Amniotic stem cell (primary cell): ENCODE measurements around the gene NKX1-1.
"Not testable (repeated sequence)": the region's sequence is repeated elsewhere in the genome, so short reads cannot be mapped to it uniquely, and the experiment has no call there.

Experiments used
- DNase-seq: peaks from one replicate; lab custom pipeline; 2025; lab: John Stamatoyannopoulos, UW

Gene NKX1-1

DNA sequence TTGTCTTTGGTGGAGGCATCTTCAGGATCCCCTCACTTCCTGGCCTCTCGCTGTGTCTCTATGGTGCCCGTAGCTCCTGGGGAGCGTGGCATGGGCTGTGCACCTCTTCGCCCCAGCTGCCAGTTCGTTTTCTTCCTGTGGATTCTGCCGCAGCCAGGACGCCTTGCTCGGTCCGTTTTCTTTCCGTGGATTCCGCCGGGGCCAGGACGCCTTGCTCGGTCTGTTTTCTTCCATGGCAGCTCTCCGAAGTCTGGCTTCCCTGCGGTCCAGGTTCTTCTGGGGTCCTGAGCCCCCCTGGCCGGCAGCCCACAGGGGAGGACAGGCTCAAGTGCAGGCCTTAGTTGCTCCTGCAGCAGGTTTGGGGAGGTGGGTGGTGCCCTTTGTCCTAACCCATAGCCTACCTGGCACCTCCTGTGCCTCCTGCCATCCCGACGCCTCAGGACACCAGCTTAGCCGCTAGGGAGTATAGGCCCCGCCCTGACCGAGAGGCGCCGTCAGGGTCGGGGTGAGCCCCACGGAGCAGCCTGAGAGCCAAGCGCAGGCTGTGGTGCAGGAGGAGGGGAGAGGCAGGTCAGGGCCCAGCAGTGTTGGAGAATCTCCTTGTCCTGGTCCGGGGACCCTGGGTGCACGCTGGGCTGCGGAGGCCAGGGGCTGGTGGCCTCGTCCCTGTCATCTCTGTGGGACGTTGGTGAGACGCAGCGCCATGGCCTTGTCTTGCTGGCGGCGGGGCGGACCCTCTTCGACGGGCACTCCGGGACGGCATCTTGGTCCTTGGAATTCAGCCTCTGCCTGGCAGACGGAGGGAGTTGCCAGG is 32.1 kb downstream of the NKX1-1 start:
- DNase-seq = no peak

DNA sequence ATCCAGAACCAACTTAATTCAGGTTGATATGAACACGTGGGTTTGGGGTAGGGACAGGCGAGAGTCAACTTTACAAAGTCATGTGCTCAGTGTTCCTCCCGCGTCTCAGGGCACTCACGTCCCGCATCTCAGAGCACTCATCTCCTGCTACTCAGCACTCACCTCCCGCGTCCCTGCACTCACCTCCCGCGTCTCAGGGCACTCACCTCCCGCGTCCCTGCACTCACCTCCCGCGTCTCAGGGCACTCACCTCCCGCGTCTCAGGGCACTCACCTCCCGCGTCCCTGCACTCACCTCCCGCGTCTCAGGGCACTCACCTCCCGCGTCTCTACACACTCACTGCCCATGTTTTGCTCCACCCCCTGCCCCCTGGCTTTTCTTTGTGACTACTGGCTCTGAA is 33.7 kb downstream of the NKX1-1 start:
- not testable (repeated sequence) for DNase-seq

DNA sequence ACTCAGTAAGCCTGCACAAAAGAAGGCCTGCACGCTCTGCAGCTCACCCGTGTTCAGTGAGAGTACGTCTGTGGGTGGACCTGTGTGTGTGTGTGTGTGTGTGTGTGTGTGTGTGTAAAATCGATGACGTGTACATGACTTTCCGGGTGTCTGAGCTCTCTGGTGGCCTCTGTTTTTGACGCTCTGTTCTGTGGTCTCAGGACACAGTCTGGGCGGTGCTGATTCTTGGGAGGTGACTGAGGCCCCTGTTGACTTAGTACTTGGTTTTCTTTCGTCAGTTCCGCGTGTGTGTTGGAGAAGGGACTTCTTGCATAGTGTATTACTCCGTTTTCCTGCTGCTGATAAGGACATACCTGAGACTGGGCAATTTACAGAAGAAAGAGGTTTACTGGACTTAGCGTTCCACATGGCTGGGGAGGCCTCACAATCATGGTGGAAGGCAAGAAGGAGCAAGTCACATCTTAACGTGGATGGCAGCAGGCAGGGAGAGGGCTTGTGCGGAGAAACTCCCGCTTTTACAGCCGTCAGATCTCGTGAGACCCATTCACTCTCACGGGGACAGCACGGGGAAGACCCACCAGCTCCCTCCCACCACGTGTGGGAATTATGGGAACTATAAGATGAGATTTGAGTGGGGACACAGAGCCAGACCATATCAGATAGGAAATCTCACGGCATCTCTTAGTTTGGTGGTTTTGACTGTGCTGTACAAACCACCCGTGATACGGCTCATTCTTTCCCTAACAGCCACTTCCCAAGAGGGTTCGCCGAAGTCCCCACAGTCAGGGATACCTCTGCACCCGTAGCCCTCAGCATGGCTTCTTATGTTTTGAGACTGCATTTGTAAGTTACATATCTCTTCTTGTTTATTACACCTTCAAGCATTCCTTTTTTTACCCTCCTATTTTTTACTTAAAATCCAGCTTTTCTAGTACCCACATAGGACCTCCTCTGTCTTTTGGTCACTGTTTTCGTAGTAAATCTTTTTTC is 34.8 kb downstream of the NKX1-1 start:
- DNase-seq = no peak

DNA sequence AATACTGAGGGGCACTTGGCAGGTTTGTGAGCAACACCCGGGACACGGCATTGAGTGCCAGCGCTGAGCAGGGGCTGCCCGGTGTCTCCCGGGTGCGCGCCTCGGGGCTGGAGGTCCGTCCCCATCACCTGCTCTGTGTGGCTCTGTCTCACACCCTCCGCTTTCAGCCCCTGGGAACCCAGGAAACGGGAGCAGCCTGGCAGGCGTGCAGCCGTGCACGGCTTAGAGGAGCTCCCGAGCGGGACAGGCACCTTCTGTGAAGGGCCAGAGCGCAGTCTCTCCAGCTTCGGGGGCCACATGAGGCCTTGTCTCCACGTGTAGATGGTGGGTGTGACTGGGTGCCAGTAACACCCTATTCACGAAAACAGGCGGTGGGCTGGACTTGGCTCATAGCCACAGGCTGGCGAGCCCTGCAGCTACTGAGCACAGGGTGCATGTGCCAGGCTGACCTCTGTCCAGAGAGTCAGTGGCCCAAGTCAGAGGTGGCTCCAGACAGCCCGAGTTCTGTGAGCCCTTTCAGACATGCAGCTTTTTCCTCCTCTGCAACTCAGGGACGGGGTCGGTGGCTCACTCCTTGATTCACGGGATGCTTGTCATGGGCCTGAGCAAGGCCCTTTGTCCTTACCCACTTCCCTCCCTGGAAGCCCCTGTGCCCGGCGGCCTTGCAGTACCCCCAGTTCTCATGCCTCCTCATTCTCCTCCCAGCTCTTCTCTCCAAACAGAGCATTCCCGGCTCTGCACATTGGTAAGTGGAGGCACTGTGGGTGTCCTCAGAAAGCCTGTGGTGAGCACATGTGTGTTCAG is 35.7 kb downstream of the NKX1-1 start:
- no peak for DNase-seq

DNA sequence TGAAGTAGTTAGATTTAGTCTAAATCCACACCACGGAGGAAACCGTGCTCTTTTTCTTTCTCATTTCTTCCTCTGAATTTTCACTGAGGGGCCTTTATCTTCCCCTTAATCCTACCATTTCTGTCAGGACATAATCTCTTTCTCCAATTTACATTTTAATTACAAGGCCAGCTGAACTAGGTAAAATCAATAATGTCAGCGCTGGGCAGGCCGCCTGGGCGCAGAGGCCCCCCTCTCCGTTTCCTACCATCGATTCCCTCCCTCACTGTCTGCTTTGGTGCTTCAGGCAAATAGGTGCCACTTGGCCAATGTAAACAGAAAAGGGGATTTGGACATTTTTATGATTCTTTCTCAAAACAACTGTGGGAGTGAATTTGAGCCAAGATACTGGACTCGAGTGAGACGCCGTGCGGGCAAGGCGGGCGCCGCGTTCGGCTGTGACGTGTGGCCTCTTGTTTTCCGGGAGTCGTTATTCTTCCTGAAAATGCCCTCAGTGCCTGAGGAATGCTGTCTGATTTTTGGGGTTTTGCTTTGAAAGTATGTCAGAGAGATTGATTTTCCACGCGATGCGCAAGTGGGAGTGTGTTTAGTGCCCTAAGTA is 36.7 kb downstream of the NKX1-1 start:
- DNase-seq = no peak

DNA sequence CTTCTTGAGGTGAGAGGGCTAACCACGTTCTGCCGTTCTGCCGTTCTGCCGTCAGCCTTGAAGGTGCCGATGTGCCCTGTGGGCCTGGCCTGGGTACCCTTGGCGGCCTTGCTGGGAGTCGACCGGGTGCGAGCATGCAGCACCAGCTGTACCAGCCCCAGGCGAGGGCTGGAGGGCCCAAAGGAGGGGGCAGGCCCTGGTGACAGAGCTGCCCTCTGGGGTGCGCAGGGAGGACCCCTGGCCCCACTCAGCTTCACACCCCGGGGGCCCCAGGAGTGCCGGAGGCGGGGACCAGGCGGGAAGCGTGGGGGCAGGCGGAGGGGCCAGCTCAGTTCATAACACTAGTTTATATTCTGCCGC is 37.2 kb downstream of the NKX1-1 start:
- no peak for DNase-seq

DNA sequence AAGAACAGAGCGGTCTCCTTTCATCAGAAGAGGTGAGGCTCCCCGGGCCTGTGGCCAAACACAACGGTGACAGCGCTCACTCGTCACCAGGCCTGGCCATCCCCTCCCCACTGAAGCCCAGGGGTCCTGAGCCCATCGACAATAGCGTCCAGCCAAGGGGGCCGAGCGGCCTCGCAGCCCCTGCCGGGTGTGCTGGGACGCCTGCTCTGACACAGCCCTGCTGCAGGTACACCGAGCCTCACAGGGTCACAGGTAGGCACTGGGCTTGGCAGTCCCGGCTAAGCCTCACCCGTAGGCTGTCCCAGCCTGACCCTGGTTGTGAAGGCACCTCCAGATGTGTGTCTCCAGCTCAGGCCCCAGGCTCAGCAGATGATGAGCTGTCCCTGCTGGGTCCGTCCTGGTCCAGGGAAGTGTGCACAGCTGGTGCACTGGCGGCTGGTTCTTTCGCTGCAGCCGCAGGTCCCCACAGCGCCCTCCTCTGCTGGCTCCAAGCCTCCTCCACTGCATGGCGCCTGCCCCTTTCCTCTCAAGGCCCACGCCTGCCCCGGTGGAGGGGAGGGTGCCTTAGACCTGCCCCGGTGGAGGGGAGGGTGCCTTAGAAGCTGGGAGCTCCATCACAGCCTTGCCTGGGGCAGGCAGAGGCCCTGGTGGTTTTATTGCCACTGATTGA is 37.7 kb downstream of the NKX1-1 start:
- DNase-seq = no peak

DNA sequence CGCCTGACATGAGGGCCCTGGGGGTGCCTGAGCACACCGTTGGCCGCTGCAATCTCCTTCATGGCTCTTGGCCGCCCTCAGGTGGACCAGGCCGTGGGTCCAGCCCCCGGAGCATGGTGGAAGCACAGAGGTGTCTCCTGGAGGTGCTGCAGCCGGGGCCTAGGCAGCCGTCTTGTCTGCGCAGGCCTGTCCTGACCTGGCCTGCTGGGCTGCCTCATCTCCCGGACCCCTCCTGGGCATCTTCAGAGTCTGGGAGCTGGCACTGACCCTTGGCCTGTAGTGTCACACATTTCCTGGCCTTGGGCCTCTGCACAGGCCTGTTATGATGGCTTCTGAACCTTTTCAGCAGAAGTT is 38.3 kb downstream of the NKX1-1 start:
- DNase-seq = no peak

DNA sequence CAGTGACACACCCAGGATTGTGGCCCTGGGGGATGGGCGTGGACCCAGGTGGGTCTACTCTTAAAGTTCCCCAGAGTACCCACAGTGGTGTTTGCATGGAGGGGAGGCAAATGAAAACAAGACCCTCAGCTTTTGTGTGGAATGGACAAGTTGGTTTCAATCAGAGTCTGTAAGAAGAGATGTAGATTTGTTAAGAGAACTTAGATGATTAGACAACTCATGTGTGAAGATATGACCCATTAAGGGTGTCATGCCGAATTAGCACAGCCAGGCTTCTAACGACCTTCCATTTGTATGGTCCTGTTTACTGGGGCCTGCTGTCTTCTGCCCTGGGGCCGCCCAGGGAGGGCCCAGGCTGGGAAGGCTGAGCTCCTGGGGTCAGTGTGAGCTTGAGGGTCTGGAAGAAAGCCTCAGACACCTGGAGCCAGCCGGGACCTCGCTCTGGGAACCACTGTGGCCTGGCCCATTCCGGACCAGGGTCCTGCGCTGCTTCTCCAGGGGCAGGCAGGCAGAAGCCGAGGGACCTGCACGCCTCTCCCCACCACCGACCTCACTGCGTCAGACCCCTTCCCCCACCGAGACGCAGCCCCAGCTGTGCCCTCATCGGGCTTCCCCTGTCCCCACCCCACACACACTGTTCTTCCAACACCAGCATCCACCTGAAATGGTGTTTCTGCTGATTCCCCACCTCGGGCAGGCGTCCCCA is 38.9 kb downstream of the NKX1-1 start:
- no peak for DNase-seq

DNA sequence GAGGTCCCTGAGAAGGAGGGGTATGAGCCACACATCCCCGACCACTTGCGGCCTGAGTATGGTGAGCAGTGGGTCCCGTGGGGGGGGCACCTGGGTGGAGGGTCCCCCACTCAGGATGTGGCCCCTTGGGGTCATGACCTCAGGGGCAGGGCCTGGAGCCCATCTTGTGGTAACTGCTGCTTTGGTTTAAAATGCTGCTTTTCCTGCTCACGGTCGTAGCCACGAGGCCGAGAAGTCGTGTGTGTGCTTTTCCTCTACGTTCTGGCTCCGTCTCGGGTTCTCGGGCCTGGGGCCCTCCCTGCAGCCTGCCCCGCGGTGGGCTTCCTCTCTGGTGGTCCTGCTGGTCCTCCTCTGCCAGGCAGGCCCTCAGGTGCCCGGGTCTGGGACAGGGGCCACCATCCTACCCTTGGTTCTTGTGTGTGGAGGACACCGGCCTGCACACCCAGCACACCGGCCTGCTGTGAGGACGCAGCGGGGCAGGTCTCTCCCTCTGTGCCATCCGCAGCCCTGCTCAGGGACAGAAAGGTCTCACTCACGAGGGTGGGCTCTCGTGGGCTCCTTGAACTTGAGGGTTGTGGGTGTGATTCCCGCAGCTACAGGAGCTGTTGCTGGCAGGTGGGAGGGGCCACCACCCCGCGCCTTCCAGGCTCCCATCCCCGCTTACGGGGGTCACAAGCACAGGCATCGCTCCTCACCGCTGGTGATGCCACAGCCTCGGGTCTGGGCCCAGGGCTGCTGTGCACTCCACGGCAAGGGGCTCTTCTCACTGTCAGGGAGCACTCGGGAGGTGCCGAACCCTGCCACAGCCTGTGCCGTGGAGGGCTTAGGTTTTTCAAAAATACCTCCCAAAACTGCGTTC is 39.6 kb downstream of the NKX1-1 start:
- DNase-seq = no peak

DNA sequence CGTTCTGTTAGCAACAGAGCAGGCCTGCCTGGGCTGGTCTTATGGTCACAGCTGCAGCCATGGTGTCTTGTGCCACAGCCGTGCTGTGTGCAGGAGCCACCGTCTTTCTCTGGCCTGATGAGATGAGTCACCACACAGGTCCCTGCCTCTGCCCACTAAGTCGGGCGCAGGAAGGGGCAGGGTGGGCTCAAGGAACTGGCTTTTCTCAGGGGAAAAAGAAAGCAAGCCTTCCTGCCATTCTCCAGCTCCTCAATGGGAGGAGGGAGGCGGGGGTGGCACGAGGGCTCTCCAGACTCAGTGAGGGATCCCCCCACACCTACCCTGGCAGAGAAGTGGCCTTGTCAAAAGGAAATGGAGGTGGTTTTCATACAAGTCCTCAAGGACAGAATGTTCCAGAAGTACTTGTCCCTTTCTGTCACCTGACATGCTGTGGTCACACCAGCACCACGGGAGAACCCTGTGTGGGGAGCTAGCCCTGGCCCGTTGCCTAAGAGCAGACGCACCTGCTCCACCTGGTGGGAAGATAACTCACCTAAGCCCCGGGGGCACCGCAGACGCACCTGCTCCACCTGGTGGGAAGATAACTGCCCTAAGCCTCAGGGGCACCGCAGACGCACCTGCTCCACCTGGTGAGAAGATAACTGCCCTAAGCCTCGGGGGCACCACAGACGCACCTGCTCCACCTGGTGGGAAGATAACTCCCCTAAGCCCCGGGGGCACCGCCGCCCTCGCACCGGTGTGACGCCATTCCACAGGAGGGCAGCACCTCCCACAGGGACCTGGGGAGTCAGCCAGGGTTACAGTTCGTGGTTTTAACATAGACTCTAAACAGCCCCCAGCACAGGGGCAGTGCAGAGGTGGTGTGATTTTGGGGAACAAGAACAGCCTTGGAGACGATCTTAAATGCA is 40.7 kb downstream of the NKX1-1 start:
- no peak for DNase-seq

DNA sequence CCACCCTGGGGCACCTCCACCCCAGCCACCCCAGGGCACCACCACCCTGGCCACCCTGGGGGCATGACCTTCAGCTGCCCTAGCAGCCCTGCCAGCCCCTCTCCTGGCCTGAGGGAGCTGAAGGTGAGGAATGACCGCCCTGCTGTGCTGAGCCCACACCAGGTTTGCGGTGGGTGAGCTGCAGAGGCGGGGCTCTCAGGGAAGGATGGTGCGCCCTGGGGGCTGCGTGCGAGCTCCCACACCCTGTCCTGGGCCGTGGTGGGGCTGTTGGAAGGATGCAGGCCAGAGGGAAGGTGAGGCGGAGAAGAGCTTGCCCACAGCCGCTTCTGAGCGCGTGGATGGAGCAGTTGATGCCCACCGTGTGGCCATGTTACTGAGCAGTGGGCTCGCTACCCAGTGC is 41.5 kb downstream of the NKX1-1 start:
- DNase-seq = no peak

DNA sequence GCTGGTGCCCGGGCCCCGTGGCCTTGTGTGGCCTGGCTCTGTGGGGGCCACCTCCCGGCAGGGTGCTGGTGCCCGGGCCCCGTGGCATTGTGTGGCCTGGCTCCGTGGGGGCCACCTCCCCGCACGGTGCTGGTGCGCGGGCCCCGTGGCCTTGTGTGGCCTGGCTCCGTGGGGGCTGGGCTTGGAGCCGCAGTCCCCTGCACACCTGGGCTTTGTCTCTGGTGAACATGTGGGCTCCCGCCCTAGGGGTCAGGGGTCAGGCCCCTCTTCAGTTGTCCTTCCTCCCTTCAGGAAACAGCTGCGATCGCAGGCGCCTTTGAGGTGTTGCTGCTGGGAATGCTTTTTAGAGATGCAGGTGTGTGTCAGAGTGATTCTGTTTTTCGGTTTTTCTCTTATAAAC is 42.0 kb downstream of the NKX1-1 start:
- DNase-seq = no peak

DNA sequence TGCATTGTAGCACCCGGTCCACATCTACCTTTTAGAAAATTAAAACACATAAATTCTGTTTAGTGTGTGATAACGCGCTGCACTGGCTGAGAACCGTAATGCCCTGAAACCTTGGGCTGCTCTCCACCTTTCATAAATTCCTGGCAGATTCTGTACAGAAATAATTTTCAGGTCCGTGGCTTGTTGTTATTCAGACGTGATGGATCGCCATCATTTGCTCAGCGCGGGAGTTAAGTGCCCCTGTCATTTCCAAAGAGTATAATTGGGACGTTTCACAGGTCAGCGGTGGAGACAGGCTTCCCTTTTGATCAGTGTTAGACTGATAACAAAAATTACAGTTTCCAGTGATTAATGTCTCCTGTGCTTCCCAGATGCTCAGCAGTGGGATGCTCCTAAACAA is 42.7 kb downstream of the NKX1-1 start:
- DNase-seq = no peak

DNA sequence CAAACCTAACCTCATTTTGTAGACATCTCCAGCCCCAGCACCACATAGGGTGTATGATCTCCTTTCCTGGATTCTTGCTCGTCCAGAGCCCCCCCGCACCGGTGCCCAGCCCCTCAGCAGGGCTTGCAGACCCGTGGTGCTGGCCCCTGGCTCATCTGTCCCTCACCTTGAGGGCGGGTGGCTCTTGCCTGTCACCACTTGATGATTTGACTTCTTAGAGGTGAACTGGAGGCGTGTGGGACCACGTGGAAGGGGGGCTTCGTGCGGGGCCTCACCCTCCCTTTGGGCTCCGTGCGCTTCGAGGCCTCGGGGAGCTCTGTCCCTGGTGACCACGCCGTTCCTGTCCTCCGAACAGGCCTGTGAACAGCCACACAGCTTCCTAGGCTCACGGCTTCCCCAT is 43.7 kb downstream of the NKX1-1 start:
- DNase-seq = no peak

DNA sequence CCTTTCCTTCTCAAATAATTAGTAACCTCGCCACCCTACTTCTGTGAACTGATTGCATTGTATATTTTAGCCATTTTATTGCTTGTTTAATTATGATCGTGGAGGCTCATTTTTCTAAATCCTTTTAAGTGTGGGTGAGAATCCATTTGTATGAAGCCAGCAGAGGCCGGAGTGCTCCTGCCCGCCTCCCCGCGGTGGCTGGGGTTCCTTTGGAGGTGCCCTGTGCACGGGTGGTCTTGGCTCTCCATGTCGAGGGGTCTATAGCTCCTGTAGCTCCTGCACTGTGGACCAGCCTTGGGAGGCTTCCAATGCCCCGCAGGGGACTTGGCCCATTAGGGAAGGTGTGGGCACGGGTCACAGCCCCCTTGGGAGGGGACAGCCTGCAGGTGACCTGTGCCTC is 44.2 kb downstream of the NKX1-1 start:
- no peak for DNase-seq

DNA sequence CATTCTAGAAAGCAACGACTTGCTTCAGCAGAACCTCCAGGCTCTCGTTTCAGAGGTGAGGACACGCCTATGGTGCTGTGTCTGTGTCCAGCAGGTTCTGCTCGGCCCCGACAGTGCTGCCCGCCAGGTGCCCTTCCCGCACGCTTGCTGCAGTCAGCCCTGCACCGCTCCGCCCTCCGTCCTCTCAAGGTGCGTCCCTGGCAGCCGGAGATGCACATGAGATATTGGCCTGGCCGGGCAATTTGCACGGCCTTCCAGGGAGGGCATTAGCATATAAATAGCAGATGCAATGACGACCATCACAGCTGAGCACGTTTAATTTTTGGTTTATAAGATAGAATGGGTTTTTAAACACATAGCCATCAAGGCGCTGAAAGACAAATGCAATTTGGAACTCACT is 44.8 kb downstream of the NKX1-1 start:
- DNase-seq = no peak

DNA sequence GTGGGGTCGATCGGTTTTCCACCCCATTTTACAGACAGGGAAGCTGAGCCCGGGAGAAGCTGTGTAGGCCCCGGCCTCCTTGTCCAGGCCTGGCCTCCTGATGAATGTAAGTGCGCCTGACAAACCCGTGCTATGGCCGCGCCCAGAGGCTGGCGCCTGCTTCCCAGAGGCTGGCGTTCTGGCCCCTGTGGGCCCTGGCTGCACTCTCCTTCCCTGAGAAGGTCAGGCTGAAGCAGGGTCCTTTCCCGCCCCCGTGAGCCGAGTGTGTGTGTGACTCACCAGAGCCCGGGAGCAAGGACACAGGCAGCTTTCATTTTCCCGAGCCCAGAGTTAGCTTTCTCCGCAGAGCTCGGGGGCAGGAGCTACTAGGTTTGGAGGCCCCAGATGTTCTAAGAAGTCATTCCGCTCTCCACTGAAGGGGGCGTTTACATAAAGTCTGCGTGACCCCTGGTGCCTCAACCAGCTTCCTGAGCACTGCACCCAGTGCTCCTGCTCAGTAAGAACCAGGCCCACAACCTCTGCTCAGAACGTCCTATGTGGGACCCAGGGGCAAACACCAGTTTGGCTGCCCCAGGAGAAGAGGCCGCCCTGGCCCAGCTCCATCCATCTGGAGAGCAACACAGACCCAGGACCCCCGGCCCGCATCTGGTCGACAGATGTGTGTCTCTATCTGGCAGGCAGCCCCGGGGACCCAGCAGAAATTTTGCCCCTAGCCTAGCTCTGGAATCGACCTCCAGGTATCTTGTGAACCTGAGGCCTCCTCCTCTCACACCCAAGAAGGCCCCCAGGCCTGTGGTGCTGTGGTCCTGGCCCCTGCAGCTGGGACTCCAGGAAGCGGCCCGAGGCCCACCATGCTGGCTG is 45.6 kb downstream of the NKX1-1 start:
- DNase-seq = no peak
